GM21367 (cell line): ENCODE results near the gene FSHB.
"Not testable (repeated sequence)": the region's sequence is repeated elsewhere in the genome, so short reads cannot be mapped to it uniquely, and the experiment has no call there.

Experiments
- ATAC-seq: cut with Tn5 transposase; IDR thresholded peaks from one replicate; pipeline ENCODE4 v1.9.1; 2021; ENCODE audit not compliant: unreplicated experiment

The FSHB gene

DNA sequence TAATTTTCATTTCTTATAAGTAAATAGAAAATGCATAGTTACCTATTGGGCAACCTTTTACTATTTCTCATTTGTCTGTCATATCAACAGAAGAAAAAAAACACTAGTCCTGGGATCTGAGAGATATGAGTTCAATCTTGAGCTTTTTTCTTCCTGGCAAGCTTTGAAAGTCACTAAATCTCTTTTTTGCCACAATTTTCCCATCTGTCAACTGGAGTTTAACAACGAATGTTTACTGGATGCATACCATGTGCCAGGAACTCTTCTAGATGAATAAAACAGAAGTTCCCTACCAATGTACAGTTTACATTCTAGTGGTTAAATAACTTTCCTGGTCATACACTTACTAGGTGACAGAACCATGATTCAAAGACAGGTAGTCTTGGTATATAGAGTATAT is 31.0 kb downstream of the FSHB start:
- ATAC-seq = no peak

DNA sequence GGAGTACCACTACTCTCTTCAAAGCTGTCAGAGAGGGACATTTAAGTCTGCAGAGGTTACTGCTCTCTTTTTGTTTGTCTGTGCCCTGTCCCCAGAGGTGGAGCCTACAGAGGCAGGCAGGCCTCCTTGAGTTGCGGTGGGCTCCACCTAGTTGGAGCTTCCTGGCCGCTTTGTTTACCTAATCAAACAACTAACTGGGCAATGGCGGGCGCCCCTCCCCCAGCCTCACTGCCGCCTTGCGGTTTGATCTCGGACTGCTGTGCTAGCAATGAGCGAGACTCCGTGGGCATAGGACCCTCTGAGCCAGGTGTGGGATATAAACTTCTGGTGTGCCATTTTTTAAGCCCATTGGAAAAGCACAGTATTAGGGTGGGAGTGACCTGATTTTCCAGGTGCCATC is 37.8 kb downstream of the FSHB start:
- ATAC-seq = not testable (repeated sequence)

DNA sequence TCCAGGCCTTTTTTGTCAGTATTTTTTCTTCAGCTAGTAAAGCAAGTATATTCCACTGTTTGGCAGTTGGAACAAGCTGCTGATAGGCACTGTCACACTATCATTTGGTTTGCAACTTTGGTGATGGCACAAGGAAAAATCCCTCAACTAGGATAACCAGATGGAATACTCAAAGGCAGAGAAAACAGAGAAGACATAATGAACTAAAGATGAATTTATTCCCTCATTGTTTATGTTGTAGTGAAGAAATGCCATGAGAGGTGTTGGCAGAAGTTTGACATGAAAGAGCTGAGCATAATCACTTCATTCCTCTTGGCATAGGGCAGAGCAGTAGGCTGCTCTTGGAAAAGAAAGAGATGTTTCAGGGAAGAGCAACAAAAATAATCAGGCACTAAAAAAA is 39.9 kb downstream of the FSHB start:
- ATAC-seq = no peak

DNA sequence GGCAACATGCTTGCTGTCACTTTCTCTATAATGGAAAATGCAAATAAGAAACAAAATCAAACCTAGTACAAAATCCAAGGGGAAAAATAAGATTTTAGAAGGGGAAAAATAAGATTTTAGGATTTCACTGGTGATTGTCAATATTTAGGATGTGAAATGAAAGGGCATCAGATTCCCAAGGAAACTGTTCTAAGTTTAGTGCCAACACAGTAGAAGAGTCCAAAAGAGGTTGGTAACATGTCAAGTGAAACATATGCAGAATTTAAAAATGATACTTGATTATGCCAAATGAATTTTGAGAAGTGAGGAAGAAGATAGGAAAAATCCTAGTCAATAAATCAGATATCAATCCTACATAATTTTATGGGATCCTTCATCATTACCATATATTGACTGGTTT is 46.4 kb downstream of the FSHB start:
- no peak for ATAC-seq

DNA sequence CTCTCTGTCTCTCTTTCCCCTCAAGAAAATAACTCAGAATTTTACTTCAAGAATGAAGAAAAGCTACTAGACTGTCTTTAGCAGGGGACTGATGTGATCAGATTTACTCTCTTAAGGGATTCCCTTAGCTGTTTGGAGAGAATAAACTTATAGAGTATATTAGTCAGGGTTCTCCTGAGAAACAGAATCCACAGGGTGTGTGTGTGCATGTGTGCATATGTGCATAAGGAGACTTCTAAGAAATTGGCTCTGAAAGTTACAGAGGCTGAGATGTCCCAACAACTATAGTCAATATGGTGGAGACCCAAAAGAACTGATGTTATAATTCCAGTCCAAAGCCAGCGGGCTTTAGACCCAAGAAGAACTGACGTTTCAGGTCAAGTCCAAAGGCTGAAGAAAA is 49.0 kb downstream of the FSHB start:
- ATAC-seq = no peak

DNA sequence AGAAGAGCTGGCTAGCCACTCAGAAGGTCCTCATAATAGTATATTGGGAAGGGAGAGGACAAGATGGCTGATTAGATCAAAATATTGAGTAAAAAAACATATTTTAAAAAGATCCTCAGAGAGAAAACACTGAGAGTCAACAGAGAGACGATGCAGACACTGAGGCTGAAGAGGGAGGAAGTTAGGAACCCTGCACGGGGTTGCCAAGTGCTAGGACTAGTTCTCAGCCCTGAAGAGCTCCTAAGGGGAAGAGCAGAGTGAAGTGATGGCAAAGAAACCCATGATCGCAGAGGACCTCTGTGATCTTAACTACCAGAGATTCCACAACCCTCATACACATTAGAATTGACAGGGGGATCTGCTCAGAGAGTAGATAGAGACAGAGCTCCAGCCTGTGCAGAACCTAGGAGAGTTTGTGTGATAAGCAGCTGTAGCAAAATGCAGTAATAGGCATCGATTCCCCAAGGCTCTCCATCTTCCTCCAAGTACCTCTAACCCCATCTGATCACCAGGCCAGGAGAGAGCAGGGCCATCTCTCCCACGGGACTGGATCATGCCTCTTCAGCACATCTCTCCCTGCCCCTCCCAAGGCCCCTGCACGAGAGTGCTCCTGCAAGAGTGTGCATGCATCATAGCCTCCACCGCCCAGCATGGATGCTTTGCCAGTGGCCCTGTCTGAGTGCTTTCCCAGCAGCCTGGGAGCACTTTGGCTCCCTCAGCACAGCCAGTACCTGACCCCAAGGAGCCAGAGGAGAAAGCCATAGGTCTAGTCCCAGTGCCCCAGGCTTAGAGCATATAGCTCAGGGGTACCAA is 50.9 kb downstream of the FSHB start:
- ATAC-seq = peak; percentile 13

DNA sequence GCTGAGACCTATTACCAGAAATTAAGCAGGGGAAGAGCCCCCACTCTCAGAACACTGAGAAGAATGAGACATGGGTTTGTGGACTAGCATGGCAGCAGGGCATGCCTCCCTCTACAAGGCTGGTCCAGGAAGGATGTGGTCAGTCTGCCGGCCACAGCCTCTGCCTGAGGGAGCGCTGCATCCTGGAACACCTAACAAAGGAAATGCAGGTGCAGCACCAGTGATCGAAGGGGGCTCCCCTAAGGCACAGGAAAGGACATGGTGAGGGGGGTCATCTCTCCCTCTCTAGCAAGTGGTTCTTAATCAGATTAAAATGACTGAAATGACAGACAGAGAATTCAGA is 51.4 kb downstream of the FSHB start:
- peak; percentile 95 for ATAC-seq
